Effector CD4-positive, alpha-beta T cell (primary cell): ENCODE data around the gene RTN4.

Experiments
- DNase-seq: peaks from one replicate; pipeline ENCODE4 v3.0.0-alpha.2; 2020

RTN4 gene

DNA sequence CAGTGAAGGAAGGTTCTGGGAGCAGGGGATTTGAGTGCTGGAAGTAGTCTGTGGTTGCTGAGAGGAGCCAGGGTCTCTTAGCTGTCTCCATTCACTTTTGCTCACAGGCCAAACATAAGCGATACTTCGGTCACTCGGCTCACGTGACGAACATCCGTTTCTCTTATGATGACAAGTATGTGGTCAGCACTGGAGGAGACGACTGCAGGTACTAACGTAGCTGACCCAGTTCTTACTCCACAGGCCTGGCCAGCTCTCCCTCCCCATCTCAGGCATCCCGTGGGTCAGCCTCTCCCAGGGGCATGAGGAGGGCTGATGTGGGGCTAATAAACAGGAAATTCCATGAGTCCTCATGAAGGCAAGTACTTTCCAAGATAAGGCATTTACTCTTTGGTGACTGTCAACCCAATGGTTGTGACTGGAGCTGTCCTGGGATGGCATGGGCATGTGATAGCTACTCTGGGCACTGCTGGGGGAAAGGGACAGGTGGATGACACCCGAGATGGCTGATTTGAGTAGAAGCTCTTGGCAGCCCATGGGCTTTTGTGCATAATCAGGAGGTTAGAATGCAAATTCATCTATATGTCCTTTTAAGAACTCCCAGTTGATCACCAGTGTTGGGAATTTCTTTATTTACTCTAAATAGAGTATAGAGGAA is 81.6 kb downstream of the RTN4 start:
- DNase-seq = no peak

DNA sequence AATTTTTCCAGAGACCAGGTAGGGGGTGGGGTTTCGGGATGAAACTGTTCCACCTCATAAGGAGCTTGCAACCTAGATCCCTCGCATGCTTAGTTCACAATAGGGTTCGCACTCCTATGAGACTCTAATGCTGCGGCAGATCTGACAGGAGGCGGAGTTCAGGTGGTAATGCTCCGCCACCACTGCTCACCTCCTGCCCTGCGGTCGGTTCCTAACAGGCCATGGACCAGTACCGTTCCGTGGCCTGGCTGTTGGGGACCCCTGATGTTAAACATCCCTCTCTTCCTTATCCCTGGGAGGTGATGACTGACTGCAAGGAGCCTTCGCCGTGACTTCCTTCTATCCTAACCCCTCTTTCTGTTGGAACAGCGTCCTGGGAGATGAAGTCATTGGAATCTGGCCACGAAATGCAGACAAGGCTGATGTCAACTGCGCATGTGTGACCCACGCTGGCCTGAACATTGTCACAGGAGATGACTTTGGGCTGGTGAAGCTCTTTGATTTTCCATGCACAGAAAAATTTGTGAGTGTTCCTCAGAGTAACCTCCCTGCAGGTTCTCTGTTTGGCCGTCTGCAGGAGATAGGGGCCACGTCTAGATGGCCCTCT is 82.4 kb downstream of the RTN4 start:
- no peak for DNase-seq

DNA sequence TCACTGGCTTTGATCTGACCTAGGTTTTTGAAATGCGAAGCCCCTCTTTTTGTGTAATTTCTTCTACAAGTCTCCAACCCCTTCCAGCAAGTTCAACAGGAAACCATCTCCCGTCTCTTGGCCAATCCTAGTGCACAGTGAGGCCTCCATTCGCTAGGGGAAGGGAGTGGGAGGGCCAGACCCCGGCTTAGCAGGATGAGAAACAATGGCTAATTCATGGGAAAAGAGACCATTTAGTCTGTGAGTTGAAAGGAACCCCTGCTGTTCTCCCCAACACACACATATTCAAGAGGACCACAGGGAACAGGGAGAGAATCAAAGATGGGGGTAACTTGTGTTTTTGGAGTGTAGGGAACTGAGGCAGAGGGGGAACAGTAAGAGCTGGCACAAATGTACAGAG is 83.0 kb downstream of the RTN4 start:
- no peak for DNase-seq

DNA sequence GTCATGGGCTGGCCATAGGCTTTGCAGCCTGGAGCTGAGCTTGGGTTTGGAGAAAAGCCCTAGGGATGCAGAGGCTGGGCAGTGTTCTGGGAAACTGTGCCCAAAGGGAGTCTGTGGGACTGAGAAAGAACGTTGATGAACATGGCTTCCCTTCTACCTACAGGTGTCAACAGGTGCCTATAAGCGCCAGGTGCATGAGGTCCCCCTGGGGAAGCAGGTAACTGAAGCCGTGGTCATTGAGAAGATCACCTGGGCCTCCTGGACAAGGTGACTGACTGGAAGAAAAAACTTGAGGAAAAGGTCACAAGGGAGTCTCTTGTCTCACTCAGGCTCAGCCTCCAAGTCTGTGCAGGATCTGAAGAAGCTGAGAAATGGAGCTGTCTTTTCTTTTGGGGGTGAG is 83.4 kb downstream of the RTN4 start:
- no peak for DNase-seq

DNA sequence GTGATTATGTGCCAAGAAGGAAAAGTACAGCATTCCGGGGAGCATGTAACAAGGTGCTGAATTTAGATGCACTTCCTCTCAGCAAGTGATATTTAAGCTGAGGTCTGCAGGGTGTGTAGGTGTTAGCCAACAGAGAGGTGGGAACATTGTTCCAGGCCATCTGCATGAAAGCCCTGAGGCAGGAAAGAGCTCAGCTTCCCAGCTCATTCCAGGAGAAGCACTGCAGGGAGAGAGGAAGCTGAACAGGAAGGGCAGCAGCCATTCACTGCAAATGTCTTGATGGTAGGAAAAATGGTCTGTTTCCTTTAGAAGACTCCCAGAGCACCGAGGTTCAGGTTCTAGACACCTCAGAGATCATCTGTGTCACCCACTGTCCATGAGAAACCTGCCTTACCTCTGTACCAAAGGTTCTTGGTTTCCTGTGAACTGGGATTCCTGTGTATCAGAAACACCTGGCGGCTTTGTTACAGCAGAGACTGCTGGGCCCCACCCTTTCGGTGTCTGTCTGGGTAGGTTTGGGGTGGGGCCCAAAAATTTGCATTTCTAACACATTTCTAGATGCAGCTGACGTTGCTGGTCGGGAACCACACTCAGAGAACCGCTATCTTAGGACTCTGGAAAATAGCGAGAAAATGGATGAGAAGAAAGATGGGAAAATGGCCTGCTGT is 84.0 kb downstream of the RTN4 start:
- DNase-seq = no peak

DNA sequence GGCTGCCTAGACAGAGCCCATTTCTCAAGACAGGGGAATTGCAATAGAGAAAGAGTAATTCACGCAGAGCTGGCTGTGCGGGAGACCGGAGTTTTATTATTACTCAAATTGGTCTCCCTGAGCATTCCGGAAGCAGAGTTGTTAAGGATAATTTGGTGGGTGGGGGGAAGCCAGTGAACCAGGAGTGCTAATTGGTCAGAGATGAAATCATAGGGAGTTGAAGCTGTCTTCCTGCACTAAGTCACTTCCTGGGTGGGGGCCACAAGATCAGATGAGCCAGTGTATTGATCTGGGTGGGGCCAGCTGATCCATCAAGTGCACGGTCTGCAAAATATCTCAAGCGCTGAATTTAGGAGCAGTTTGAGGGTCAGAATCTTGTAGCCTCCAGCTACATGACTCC is 84.8 kb downstream of the RTN4 start:
- no peak for DNase-seq

DNA sequence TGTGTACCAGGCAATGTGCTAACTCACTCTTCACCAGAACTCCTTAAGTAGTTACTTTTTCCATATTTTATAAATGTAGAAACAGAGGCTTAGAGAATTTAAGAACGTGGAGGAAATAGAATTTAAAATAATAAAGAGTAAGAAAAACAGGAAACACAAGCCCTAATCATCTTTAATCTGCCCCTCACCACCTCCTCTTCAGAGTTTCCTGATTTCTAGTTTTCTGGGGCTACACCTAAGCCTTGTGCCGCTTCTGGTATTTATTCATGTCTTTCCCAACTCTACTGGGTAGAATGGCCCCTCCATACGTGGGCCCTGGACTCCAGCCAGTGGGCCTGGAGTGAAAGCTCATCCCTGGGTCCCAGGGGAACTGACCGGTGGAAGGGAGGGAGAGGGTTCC is 85.4 kb downstream of the RTN4 start:
- no peak for DNase-seq

DNA sequence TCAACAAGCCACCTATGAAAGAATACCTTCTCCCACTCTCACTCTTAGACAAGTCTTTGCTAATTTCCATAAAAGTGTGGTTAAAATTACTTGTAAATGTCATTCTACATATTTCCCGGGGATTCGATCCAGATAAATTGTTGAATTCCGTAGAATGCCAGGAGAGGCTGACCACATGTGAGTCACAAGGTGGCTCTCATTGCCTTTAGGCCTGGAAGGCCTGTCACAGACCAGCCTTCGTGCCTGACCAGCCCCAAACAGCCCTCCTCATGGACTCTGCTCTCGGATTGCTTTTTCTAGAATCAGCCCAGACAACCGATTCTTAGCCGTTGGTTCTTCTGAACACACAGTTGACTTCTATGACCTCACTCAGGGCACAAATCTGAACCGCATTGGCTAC is 86.0 kb downstream of the RTN4 start:
- DNase-seq = no peak

DNA sequence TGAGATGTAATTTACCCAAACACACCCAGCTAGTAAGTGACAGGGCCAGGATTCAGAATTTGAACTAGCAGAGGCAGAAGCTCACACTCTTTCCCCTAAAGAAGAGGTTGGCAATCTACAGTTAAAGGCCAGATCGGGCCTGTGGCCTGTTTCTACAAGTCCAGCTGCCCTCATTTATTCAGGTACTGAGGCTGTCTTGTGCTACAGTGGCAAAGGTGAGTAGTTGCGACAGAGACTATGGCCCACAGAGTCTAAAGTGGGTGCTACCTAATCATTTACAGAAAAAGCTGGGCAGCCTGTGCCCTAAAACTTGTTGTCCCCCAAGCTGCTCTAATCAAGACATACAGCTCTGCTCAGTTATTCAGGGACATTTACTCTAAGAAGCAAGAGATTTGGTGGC is 86.8 kb downstream of the RTN4 start:
- DNase-seq = no peak

DNA sequence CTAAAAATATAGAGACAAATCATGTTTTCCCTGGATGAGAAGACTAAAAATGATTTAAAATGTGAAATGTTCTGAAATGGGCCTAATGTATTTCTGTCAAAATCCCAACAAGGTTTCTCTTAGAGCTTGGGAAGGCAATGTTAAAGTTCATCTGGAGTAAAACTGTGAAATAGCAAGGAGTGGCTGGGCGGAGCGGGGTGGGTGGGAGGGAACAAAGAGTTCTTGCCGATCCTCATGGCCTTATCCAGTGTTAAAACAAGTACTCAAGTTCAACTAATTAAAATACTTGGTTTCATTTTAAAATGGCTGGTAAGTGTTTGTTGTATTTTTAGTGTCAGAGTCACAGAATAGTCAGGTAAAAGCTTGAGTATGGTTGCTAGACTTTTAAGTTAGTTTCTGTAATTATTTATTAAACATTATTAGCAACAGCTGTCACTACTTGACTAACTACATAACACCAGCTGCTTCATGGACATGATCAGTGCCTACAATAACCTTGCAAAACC is 87.3 kb downstream of the RTN4 start:
- DNase-seq = no peak

DNA sequence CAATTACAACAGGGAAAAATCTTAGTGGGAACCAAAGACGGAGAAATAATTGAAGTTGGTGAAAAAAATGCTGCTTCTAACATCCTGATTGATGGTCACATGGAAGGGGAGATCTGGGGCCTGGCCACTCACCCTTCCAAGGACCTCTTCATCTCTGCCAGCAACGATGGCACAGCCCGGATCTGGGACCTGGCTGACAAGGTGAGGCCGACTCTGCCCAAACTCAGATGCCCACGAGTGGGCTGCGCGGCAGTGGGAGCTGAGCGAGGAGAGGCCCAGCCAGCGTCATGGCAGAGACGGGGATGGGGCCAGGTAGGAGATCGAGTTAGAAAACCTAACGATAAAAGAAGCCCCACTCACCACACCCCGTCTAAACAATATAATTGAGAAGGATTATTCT is 87.7 kb downstream of the RTN4 start:
- no peak for DNase-seq

DNA sequence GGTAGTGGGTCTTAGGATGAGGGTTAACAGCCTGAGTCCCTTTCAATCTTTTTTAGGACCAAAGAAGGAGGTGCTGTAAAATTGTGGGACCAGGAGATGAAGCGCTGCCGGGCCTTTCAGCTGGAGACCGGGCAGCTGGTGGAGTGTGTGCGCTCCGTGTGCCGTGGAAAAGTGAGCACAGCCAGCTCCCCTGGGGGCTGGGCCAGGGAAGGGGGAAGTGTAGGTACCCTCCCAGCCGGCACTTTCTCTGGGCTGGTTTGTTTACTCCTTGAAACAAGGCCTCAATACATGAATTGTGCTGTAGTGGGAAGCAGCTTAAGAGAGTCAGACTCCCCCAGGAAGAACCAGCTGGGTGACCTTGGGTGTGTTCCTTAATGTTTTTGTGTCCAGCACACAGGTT is 90.1 kb downstream of the RTN4 start:
- DNase-seq = no peak

DNA sequence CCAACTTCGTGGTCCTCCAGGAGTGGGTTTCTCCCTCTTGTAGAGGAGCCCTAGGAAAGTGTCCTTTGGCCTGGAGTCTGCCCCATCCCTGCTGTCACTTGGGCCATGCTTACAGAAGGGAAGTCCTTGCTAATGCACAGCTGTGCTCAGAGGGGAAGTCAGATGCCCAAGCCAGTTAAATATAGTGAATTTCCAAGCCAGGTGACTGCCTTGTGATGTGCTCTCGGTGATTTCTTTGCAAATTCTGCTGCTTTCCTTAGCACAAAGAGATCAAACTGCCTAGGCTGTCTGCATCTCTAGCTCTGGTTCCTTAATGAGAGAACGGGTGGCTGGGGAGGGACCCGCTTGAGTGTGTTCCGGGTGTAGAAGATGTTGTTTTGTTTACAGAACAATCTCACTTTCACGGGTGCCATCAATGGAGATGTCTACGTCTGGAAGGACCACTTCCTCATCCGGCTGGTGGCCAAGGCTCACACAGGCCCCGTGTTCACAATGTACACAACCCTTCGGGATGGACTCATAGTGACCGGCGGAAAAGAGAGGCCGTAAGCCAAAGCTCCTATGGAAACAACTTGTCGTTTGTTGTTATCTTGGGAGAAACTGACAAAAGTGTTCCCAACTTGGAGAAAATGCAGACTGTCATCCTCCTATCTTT is 91.4 kb downstream of the RTN4 start:
- no peak for DNase-seq

DNA sequence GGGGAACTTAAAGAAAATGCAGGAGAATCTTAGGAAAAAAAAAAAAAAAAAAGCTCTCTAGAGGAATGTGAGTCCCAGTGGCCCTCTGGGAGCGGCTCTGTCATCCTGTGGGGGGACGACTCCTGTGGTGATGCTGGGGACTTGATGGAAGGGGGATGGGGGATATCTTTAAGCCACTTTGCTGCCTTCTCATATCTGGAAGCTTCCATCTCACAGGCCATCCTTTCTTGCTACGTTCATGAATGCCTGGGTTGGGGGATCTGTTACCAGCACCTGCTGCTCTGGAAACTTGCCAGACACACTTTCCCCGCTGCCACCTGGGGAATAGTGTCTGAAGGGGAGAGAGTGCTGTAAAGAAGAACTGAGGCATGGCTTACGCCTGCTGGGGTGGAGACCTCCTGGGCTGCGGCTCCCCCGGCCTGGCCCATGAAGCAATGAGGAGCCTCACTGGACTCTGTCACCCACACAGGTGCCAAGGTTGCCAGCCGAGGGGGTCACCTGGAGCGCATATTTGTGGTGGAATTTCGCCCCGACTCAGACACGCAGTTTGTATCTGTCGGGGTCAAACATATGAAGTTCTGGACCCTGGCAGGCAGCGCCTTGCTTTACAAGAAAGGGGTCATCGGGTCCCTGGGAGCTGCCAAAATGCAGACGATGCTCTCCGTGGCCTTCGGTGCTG is 92.8 kb downstream of the RTN4 start:
- no peak for DNase-seq

DNA sequence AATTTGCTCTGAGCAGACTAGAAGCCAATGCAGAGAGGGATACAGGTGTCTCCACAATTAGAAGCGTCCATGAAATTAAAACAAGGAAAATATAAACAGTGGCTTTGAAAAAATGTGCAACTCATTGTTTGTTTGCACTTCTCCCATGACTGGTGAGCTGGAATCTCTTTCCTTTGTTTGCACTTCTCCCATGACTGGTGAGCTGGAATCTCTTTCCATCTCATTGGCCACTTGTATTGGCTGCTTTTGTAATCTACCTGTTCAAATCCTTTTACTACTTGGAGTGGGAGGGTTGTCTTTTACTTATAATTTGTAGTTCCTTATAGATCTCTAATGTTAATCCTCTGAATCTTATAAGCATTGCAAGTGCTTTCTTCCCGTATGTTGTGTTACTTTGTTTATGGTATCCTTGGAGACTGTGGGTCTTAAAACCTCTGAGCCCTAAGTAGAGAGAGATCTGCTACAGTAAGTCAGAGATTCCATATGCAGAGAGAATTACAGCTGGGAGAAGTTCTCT is 94.1 kb downstream of the RTN4 start:
- DNase-seq = no peak

DNA sequence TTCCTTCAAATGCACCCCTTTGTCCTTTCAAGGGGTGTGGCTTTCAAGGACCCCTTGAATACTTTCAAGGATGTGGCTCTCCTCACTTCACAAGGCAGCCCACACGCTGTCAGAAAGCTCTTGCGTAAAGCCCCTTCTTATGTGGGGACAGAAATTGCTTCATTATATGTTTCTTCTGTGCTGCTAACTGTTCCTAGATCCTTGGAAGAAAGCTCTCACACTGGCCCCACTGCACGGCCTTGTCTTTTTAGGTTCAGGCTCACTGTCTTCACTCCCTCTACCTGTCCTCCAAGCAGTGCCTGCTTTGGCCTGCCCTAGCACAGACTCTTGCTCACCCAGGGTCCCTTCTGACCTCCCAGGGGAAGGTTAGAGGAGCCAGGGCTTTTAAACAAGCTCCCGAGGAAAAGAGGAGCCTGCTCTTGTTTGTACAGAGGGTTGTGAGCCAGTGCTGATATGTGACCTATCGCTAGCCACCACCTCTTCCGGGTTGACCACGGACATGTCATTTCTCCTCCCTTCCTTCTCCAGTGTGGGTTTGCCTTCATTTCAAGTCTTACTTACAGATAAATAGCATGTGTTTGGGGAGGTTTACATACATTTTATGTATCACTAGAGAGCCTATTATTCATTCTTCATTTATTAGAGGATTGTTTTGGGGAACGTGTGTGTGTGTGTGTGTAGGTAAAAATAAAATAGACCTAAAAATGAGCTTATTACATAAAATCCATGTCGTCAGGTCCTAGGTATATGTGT is 94.7 kb downstream of the RTN4 start:
- DNase-seq = no peak

DNA sequence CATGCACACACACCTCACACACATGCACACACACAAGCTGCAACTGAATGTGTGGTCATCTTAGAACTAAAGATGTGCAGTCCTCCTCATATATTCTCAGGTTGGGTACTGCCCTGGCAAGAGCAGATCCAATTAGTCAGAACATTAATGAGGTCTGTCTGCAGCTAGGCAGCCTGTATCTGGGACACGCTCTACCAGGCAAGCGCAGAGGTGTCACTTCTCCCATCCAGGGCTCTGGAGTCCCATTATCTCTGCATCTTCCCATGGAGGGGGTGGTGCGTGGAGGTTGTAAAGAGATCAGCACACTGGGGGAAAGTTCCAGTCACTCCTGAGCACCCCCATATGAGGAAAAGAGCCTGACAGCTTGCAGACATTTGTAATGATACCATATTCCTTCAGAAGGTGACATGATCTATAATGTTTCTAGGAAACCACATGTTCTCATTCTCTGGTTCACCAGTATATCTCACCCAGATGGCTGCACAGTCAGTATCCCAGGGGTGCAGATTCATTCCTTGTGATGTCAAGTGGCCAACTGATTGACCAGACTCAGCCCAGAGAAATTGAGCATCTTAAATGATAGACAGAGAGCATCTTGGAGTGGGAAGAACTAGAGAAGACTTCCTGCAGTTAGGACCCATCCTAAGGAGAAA is 95.4 kb downstream of the RTN4 start:
- DNase-seq = no peak

DNA sequence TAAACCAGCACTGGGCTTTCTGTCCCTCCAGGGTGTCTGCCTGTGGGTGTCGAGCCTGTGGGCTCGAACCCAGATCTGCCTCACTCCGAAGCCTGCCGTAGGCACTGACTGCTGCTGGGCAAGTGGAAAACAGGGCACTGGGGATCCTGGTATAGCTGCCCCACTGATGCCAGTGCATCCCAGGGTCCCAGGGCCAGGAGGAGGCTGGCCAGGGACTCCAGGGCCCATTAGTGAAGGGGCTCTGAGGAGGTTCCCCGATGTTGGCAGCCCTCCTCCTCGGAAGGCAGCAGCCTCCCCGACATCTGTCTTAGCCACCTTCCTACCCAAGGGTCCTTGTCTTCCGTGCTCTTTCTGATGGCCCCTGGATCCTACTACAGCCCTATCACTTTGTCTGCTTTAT is 96.1 kb downstream of the RTN4 start:
- no peak for DNase-seq

DNA sequence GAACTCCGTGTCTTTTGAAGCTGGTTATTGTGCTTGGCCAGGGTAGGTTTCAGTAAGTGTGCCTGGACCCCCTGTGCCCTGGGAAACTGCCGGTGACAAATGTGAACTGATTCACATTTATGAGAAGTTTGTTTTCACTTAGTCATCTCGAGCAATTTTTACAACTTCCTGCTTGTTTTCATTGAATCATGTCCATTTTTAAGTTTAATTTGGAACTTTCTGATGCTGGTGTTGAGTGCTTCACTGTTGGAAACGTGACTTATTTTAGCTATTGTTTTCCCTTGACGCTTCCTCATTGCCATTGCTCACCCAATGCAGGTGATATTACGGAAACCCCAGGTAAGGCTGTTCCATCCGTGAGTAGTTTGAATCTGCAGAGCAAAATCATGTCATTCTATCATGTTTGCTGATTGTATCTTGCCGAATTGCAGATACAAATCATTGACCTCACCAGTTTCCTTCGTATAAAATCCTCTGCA is 97.2 kb downstream of the RTN4 start:
- no peak for DNase-seq

DNA sequence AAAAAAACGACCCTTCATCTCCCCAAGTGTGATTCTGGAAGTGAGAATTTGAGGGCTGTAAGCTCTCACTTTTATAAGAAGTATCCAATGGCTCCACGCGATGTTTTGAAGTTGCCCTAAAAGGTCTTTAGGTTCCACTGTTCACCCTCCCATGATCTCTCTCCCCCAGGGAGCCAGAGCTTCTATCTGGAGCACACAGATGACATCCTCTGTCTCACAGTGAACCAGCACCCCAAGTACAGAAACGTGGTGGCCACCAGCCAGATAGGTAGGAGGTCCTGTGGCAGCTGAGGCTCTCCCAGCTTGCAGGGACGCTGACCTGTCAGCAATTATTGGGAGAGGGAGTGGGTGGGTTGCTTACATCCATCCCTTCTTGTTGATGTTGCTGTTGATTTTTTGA is 97.8 kb downstream of the RTN4 start:
- no peak for DNase-seq

DNA sequence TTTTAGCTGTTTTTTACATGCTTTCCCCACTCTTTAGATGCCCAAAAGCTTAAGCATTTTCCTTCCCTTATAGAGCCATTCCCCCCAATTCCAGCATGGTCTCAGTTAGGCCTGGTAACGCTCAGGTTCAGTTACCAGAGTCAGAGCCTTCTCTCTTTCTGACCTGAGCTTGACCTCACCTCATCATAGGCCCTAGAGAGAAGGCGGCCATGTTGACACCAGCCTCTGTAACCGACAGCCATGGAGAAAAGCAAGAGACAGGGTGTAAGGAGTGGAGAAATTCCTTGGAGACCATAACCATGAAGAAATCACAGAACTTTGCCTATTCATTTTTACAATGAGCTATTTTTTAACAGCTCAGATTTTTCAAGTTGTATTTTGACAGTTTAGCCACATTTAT is 99.4 kb downstream of the RTN4 start:
- no peak for DNase-seq

DNA sequence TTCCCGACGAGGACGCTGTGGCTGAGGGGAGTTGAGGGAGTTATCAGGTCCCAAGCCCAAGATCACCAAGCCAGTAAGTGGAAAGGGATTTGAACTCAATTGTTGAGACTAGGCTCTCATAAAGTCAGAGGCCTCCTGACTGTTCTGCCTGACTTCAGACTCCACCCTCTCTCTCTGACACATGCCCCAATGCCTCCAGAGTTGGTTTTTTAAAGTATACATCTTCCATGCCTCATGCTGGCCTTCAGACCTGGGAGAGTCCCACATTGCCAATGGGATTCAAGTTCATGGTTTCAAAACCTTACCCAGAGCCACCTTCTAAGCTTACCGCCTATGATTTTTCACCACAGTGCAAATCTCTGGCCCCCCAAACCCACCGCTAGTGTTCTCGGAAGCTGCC is 100.8 kb downstream of the RTN4 start:
- no peak for DNase-seq
